IgD-negative memory B cell (primary cell): Measurements from ENCODE around the gene PSRC1. TPM values are rescaled to one million over a fixed set of nuclear protein-coding genes. Genes with fewer than 3 reads are reported as not detected.

ENCODE experiments used
- H3K27ac Mint-ChIP-seq, 3 donors: one replicate each; pipeline ENCODE4 v1.8.0; 2020 to 2022; ENCODE audit warnings: mild to moderate bottlenecking in 3 of 3, mixed read lengths in 3 of 3, moderate library complexity in 1 of 3
- H3K27me3 Mint-ChIP-seq: one replicate; pipeline ENCODE4 v1.8.0; 2021; ENCODE audit warnings: mixed read lengths
- H3K36me3 Mint-ChIP-seq: one replicate; pipeline ENCODE4 v1.8.0; 2020; ENCODE audit warnings: mild to moderate bottlenecking, mixed read lengths
- H3K4me1 Mint-ChIP-seq, 3 donors: one replicate each; pipeline ENCODE4 v1.8.0; 2020 to 2022; ENCODE audit warnings: mixed read lengths in 3 of 3, mild to moderate bottlenecking in 1 of 3
- H3K4me3 Mint-ChIP-seq, 4 donors: one replicate each; pipeline ENCODE4 v1.8.0; 2020 to 2022; ENCODE audit warnings: mild to moderate bottlenecking in 4 of 4, mixed read lengths in 4 of 4, moderate library complexity in 3 of 4
- H3K9me3 Mint-ChIP-seq, 3 donors: one replicate each; pipeline ENCODE4 v1.8.0; 2020 to 2021; ENCODE audit warnings: mixed read lengths in 3 of 3, mild to moderate bottlenecking in 1 of 3
- polyA plus RNA-seq: library from polyadenylated mRNA; unstranded; fragments of 300-500 nt; fragmentation: Illumina TruSeq; gene quantifications from one replicate; pipeline ENCODE4 v1.2.3, GENCODE V29; 2021

The PSRC1 gene
- polyA plus RNA-seq, 1 donor from 2014 or later, result not detected

DNA sequence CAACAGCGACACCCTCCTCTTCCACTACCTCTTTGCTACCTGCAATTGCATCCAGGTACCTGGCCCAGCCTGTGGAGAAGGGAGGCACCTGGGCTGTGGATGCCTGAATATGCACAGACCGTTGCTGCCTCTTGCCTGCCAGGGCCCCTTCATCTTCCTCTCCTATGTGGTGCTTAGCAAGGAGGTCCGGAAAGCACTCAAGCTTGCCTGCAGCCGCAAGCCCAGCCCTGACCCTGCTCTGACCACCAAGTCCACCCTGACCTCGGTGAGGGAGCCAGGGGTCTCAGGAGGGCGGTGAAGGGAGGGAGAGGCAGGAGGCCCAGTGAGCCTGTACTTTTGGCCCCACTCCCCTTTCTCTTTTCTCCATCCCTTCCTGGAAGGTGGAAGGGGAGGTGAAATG lies 11.5 kb downstream of the PSRC1 start:
- Mint-ChIP-seq H3K27ac (no peak overlapping the region), H3K4me3 (no peak overlapping the region), H3K4me1 (no peaks in the 10 kb centered on the region), H3K36me3 (peaks cover 2% of the 10 kb centered on the region), H3K27me3 (peaks cover 4% of the 10 kb centered on the region), H3K9me3 (no peaks in the 10 kb centered on the region)

DNA sequence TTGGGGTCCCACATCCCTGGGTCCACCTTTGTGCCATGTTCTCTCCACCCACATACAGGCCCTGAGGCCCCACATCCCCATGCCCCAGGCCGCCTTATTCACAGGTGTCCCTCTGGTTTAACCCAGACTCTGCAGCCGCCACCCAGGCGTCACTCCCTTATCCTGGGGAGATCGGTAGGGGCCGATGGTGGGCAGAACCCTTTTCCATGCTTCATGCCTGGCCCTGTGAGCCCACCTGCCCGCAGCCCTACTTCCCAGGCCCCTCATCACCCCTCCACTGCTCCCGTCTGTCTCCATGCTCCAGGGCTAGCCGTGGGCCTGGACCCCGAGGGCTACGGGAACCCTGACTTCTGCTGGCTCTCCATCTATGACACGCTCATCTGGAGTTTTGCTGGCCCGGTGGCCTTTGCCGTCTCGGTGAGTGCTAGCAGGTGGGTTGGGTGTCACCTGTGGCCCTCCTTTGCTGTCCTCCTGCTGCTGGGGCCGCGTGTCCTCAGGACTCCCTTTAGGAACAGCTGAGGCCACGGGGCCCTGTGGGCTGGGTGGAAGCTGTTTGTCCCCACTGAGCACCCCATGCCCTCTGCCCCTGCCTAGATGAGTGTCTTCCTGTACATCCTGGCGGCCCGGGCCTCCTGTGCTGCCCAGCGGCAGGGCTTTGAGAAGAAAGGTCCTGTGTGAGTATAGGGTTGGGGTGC lies 12.2 kb downstream of the PSRC1 start:
- peaks cover 2% of the 10 kb centered on the region for H3K36me3 Mint-ChIP-seq
- H3K4me3 Mint-ChIP-seq, result no peak overlapping the region
- H3K27ac Mint-ChIP-seq, result no peak overlapping the region
- H3K9me3 Mint-ChIP-seq, result no peaks in the 10 kb centered on the region
- peaks cover 4% of the 10 kb centered on the region for H3K27me3 Mint-ChIP-seq
- H3K4me1 Mint-ChIP-seq, result no peaks in the 10 kb centered on the region

DNA sequence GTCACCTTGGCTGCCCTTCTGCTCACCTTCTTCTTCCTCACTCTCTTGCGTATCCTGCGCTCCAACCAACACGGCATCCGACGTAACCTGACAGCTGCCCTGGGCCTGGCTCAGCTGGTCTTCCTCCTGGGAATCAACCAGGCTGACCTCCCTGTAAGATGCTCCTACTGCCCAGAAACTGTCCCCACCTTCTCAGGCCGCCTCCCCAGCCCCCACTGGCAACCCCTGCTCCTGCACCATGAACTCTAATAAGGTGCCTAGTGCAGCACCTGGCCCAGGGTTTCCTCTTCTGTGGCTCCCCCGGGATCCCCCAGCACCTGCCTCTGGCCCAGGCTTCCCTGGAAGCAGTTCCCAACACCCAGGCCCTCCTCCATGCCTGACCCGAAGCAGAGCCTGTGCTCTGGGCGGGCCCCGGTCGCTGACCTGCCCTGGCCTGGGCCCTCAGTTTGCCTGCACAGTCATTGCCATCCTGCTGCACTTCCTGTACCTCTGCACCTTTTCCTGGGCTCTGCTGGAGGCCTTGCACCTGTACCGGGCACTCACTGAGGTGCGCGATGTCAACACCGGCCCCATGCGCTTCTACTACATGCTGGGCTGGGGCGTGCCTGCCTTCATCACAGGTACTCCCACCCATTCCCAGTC lies 12.8 kb downstream of the PSRC1 start:
- Mint-ChIP-seq H3K36me3 (peaks cover 2% of the 10 kb centered on the region), H3K9me3 (no peaks in the 10 kb centered on the region), H3K4me3 (no peak overlapping the region), H3K4me1 (no peaks in the 10 kb centered on the region), H3K27ac (peak overlapping the region in 1 of 3 donors; percentile 46), H3K27me3 (no peaks in the 10 kb centered on the region)

DNA sequence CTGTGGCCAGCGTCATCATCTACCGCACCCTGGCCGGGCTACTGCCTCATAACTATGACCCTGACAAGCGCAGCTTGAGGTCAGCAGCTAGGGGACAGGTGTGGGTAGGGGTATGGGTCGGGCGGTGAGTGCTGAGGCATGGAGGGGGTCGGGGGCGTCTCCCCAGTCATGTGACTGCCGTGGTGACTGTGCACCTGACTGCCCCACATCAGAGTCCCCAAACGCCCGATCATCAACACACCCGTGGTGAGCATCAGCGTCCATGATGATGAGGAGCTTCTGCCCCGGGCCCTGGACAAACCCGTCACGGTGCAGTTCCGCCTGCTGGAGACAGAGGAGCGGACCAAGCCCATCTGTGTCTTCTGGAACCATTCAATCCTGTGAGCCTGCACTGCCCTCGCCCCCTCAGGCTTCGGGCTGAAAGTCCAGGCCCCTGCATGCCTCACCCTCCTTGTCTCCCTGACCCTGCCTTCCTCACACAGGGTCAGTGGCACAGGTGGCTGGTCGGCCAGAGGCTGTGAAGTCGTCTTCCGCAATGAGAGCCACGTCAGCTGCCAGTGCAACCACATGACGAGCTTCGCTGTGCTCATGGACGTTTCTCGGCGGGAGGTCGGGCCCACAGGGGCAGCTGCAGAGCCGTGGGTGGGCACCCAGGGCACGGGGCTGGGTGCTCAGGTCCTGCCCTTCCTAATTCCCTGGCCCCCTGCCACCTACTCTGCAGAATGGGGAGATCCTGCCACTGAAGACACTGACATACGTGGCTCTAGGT lies 13.5 kb downstream of the PSRC1 start:
- Mint-ChIP-seq H3K27me3 (no peaks in the 10 kb centered on the region), H3K4me3 (no peak overlapping the region), H3K27ac (no peak overlapping the region), H3K36me3 (peaks cover 2% of the 10 kb centered on the region), H3K4me1 (no peaks in the 10 kb centered on the region), H3K9me3 (no peaks in the 10 kb centered on the region)

DNA sequence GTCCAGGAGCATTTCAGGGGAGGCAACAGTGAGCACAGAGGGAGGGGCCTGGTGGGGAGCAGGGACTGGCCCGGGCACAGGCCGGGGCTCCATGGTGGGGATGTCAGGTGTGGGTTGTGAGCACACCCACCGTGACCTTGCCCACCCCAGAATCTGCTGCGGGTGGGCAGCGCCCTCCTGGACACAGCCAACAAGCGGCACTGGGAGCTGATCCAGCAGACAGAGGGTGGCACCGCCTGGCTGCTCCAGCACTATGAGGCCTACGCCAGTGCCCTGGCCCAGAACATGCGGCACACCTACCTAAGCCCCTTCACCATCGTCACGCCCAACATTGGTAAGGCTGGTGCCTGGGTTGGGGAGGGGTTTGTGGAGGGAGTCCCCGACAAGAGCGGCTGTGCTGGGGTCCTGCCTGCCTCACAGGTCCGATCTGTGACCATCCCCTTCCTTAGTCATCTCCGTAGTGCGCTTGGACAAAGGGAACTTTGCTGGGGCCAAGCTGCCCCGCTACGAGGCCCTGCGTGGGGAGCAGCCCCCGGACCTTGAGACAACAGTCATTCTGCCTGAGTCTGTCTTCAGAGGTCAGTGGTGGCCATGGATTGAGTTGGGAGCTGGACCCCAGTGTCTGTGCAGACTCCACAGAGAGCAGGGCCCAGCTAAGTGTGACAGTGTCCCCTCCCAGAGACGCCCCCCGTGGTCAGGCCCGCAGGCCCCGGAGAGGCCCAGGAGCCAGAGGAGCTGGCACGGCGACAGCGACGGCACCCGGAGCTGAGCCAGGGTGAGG lies 14.3 kb downstream of the PSRC1 start:
- Mint-ChIP-seq H3K27ac (no peak overlapping the region), H3K9me3 (no peaks in the 10 kb centered on the region), H3K4me1 (peaks cover 0 to 1% (median under 1%) of the 10 kb centered on the region in 3 donors), H3K36me3 (peaks cover 2% of the 10 kb centered on the region), H3K27me3 (peaks cover under 1% of the 10 kb centered on the region), H3K4me3 (no peak overlapping the region)

DNA sequence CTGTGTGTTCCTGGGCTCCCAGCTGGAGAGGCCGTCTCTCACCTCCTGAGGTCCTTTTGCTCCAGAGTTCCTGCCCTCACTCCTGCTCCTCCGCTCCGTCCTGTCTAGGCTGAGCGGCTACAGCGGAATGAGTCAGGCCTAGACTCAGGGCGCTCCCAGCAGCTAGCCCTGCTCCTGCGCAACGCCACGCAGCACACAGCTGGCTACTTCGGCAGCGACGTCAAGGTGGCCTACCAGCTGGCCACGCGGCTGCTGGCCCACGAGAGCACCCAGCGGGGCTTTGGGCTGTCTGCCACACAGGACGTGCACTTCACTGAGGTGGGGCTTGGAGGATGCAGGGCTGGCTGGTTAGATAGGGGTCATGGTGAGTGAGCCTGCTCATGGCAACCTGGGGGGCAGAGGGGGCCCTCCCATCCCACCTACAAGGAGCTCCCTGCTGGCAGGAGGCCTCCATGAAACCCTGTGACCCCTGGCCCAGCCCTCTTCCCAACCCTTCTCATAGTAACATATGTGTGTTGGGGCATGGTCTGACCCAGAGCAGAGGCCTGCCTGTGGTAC lies 15.1 kb downstream of the PSRC1 start:
- H3K27me3 Mint-ChIP-seq, result peaks cover 2% of the 10 kb centered on the region
- no peak overlapping the region for H3K4me3 Mint-ChIP-seq
- peaks cover 2% of the 10 kb centered on the region for H3K36me3 Mint-ChIP-seq
- no peak overlapping the region for H3K27ac Mint-ChIP-seq
- H3K9me3 Mint-ChIP-seq, result no peaks in the 10 kb centered on the region
- H3K4me1 Mint-ChIP-seq, result peaks cover 0 to 3% (median 1%) of the 10 kb centered on the region in 3 donors

DNA sequence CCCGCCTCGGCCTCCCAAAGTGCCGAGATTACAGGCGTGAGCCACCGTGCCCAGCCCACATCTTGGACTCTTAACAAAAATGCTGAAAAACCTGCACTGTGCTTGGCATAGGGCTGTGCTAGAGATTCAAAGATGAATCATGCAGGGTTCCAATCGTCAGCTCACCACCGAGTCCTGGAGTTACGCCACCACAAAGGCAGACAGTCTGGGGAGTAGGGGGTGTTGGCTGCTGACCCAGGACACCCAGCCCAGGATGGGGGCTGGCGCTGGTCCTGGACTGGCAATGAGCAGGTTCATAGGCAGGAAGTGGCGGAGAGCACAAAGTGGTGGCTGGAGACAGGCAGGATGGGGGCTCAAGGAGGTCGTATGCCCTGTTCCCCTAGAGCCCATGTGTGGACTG lies 16.0 kb downstream of the PSRC1 start:
- H3K27ac Mint-ChIP-seq, result no peak overlapping the region
- H3K9me3 Mint-ChIP-seq, result no peaks in the 10 kb centered on the region
- peaks cover 4% of the 10 kb centered on the region for H3K27me3 Mint-ChIP-seq
- H3K4me3 Mint-ChIP-seq, result no peak overlapping the region
- peaks cover 0 to 3% (median 1%) of the 10 kb centered on the region in 3 donors for H3K4me1 Mint-ChIP-seq
- H3K36me3 Mint-ChIP-seq, result peaks cover 2% of the 10 kb centered on the region

DNA sequence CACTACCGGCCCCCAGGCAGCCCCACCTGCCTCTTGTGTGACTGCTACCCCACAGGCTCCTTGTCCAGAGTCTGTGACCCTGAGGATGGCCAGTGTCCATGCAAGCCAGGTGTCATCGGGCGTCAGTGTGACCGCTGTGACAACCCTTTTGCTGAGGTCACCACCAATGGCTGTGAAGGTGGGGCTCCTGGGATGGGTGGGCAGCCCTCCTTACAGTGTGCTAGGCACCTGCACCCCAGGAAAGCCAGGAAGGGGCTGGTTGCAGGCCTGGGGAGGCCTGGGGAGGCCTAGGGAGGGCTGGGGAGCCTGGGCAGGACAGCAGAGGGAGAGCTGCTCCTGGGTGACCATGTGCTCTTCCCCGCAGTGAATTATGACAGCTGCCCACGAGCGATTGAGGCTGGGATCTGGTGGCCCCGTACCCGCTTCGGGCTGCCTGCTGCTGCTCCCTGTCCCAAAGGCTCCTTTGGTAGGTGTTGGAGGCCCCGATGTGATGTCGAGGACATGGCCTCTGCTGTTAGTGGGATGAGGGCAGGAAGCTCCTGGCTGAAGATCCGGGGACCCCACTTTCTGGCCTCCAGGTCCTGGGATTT lies 17.1 kb downstream of the PSRC1 start:
- Mint-ChIP-seq H3K9me3 (no peaks in the 10 kb centered on the region), H3K4me3 (peak overlapping the region in 1 of 4 donors; percentile 5), H3K27ac (no peak overlapping the region), H3K4me1 (peaks cover 0 to 3% (median 1%) of the 10 kb centered on the region in 3 donors), H3K36me3 (no peaks in the 10 kb centered on the region), H3K27me3 (peaks cover 4% of the 10 kb centered on the region)

DNA sequence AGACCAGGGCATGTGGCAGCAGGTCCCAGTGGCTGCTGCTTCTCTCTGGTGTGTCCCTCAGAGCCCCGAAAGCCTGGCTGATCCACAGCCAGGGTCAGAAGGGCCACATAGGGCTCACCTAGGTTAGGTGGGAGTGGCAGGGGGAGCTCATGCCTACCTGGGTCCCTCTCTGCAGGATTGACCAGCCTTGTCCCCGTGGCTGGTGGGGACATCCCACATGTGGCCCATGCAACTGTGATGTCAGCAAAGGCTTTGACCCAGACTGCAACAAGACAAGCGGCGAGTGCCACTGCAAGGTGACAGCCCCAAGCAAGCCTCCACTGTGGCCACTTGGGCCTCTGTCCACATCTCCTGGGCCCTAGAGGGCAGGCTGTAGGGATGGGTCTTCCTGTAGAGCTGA lies 17.9 kb downstream of the PSRC1 start:
- Mint-ChIP-seq H3K36me3 (no peaks in the 10 kb centered on the region), H3K4me3 (no peak overlapping the region), H3K4me1 (peaks cover 0 to 3% (median 1%) of the 10 kb centered on the region in 3 donors), H3K27me3 (peaks cover 4% of the 10 kb centered on the region), H3K27ac (no peak overlapping the region), H3K9me3 (no peaks in the 10 kb centered on the region)

DNA sequence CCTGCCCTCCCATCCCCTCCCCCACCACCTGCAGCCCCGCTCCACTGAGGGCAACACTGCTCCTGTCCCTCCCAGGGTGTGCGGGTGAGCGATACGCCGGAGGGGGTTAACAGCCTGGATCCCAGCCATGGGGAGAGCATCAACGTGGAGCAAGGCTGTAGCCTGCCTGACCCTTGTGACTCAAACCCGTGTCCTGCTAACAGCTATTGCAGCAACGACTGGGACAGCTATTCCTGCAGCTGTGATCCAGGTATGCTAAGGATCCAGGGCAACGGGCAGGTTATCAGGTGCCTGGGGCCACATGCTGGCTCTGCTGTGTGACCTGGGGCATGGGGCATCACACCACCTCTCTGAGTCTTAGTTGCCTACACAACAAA lies 18.6 kb downstream of the PSRC1 start:
- Mint-ChIP-seq H3K36me3 (no peaks in the 10 kb centered on the region), H3K9me3 (no peaks in the 10 kb centered on the region), H3K27me3 (peaks cover 4% of the 10 kb centered on the region), H3K4me1 (peaks cover 0 to 3% (median 1%) of the 10 kb centered on the region in 3 donors), H3K27ac (no peak overlapping the region), H3K4me3 (no peak overlapping the region)

DNA sequence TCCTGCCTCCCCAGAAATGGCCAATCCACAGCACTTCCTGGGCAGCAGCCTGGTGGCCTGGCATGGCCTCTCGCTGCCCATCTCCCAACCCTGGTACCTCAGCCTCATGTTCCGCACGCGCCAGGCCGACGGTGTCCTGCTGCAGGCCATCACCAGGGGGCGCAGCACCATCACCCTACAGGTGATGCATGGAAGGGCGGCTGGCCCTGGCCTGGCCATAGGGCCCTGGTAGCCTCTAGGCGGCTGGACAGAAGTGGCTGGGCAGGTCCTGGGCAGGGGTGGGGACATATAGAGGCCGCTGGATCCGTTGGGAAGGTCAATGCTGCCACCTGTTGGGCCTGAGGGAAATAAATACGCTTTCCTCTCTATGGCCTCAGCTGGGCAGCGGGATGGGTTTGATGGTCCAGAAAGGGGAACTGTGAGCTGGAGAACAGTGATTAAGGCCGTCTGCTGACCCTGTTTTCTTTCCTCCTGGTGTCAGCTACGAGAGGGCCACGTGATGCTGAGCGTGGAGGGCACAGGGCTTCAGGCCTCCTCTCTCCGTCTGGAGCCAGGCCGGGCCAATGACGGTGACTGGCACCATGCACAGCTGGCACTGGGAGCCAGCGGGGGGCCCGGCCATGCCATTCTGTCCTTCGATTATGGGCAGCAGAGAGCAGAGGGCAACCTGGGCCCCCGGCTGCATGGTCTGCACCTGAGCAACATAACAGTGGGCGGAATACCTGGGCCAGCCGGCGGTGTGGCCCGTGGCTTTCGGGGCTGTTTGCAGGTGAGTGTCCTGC lies 19.2 kb downstream of the PSRC1 start:
- peaks cover 0 to 3% (median 1%) of the 10 kb centered on the region in 3 donors for H3K4me1 Mint-ChIP-seq
- H3K9me3 Mint-ChIP-seq, result no peaks in the 10 kb centered on the region
- H3K4me3 Mint-ChIP-seq, result no peak overlapping the region
- H3K36me3 Mint-ChIP-seq, result no peaks in the 10 kb centered on the region
- H3K27me3 Mint-ChIP-seq, result peaks cover 4% of the 10 kb centered on the region
- no peak overlapping the region for H3K27ac Mint-ChIP-seq

DNA sequence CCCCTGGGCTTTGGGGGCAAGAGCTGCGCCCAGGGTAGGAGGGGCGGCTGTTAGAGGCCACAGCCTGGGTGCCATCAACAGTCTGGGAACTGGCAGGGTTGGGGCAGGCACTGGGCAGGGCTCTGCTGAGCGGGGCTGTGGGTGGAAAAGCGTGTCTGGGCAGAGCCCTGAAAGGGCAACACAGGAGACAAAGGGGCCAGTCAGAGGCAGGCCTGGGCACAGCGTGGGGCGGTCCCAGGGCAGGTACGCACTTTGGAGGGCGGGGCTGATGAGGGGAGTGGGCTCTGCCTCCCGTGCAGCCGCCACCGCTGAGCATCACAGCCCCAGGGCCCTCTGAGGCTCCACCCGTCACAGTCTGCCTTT lies 19.7 kb downstream of the PSRC1 start:
- Mint-ChIP-seq H3K4me3 (peak overlapping the region in 1 of 4 donors; percentile 49), H3K27ac (no peak overlapping the region), H3K9me3 (no peaks in the 10 kb centered on the region), H3K27me3 (peaks cover 4% of the 10 kb centered on the region), H3K36me3 (no peaks in the 10 kb centered on the region), H3K4me1 (peaks cover 0 to 3% (median 1%) of the 10 kb centered on the region in 3 donors)

DNA sequence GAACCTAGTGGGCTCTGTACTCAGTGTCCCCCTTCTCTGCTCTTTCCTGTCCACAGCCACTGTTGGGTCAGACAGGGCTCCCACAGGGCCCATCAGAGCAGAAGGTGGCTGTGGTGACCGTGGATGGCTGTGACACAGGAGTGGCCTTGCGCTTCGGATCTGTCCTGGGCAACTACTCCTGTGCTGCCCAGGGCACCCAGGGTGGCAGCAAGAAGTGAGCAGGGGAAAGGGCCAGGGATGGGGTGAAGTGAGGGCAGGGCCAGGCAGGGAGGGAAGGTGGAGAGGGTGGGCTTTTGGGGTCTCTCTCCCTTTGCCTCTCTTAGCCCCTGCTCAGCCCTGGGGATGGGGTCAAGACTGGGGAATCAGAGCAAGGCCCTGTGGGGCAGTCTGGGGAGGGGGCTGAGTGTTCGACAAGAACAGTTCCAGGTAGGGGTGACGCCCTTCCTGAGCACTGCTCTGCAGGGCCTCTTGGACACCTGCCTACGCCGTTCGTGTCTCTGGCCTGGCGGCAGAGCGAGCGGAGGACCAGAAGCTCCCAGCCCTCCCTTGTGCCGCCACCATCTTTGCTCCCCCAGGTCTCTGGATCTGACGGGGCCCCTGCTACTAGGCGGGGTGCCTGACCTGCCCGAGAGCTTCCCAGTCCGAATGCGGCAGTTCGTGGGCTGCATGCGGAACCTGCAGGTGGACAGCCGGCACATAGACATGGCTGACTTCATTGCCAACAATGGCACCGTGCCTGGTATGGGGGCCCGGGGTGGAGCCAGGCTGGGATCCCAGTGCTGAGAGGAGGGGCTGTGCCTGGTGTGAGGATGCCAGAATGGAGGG lies 20.5 kb downstream of the PSRC1 start:
- Mint-ChIP-seq H3K9me3 (no peaks in the 10 kb centered on the region), H3K27me3 (peaks cover 4% of the 10 kb centered on the region), H3K36me3 (no peaks in the 10 kb centered on the region), H3K27ac (no peak overlapping the region), H3K4me1 (peaks cover 0 to 3% (median 1%) of the 10 kb centered on the region in 3 donors), H3K4me3 (no peak overlapping the region)
